HCT116 (cell line): ENCODE data around the gene SLC25A19. TPM values are rescaled to one million over a fixed set of nuclear protein-coding genes. Genes with fewer than 3 reads are reported as not detected.

ENCODE experiments used
- ATAC-seq: fragments of 200-7000 bp; cut with Tn5 transposase; 2 replicates; pipeline ENCODE4 v1.9.1; 2020; ENCODE audit warnings: mild to moderate bottlenecking, moderate library complexity
- BruUV-seq: library from RNA; stranded (reverse); fragments of 400-500 nt; replicated peaks from 2 replicates; lab custom pipeline; 2021; lab: Mats Ljungman, UMichigan
- CTCF ChIA-PET: fragments of 300-600 bp; sonication (Branson Sonifier 250); formaldehyde crosslinking; loops from one replicate; lab custom pipeline; 2021; ENCODE audit warnings: antibody characterized with exemption; lab: Charles Lee
- POLR2A ChIA-PET: fragments of 300-600, 350-600 bp; sonication (Branson Sonifier 250); formaldehyde crosslinking; loops from one replicate; lab custom pipeline; 2021; ENCODE audit warnings: antibody characterized with exemption; lab: Charles Lee
- RAD21 ChIA-PET, 2 experiments: fragments of 300-600 bp; sonication (Branson Sonifier 250); formaldehyde crosslinking; loops; one replicate each; lab custom pipeline; 2023; ENCODE audit warnings: low total read pairs in 2 of 2; ENCODE audit not compliant: uncharacterized antibody in 2 of 2, unreplicated experiment in 2 of 2, low non-redundant PET in 1 of 2; lab: Charles Lee
- DNase-seq: peaks from one replicate; pipeline ENCODE4 v3.0.0-alpha.2; 2010; ENCODE audit warnings: low read depth, low spot score
- H2AFZ ChIP-seq: fragments of 200-600 bp; shearing (Covaris generic), sonication (generic); 2 replicates; pipeline ENCODE4 v1.6.1; 2017; ENCODE audit warnings: low read depth, mixed run types, mixed read lengths, antibody characterized with exemption, low read length; ENCODE audit not compliant: poor library complexity, severe bottlenecking
- H3K27ac ChIP-seq: 2 replicates; pipeline ENCODE4 v1.5.1; 2012; ENCODE audit warnings: low read depth, low read length
- H3K27me3 ChIP-seq: fragments of 200-600 bp; sonication (generic); 2 replicates; pipeline ENCODE4 v1.6.1; 2016; ENCODE audit warnings: mixed run types, low read length, mixed read lengths; ENCODE audit not compliant: insufficient read depth
- H3K36me3 ChIP-seq, 2 experiments: fragments of 200-500 bp in 1 of 2; fragments of 200-600 bp in 1 of 2; sonication (Bioruptor generic) in 1 of 2; sonication (generic) in 1 of 2; 2 replicates each; pipeline versions ENCODE4 v1.5.1 to v1.6.1; 2014 to 2016; ENCODE audit warnings: low read length in 2 of 2, inconsistent platforms in 1 of 2, mixed read lengths in 1 of 2, mixed run types in 1 of 2; ENCODE audit not compliant: insufficient read depth in 2 of 2, control insufficient read depth in 1 of 2
- H3K4me1 ChIP-seq, 2 experiments: fragments of 200-600 bp in 1 of 2; sonication (generic) in 1 of 2; 2 replicates each; pipeline versions ENCODE4 v1.5.1 to v1.6.1; 2012 to 2017; ENCODE audit warnings: low read length in 2 of 2, inconsistent platforms in 1 of 2, mild to moderate bottlenecking in 1 of 2, mixed read lengths in 1 of 2, mixed run types in 1 of 2, moderate library complexity in 1 of 2; ENCODE audit not compliant: insufficient read depth in 2 of 2, control insufficient read depth in 1 of 2
- H3K4me2 ChIP-seq: fragments of 200-600 bp; sonication (generic); 2 replicates; pipeline ENCODE4 v1.6.1; 2017; ENCODE audit warnings: mixed run types, low read length, mixed read lengths
- H3K4me3 ChIP-seq, 2 experiments: fragments of 200-600 bp in 1 of 2; sonication (generic) in 1 of 2; replicated peaks in 1 of 2; 2 replicates each; pipeline ENCODE4 v1.5.1; 2011 to 2016; ENCODE audit warnings: low read length in 2 of 2, control low read depth in 1 of 2, low read depth in 1 of 2, mild to moderate bottlenecking in 1 of 2, mixed read lengths in 1 of 2, mixed run types in 1 of 2
- H3K79me2 ChIP-seq: fragments of 200-600 bp; sonication (generic); 2 replicates; pipeline ENCODE4 v1.6.1; 2017; ENCODE audit warnings: mild to moderate bottlenecking, mixed run types, low read length, moderate library complexity, mixed read lengths; ENCODE audit not compliant: insufficient read depth
- H3K9ac ChIP-seq: fragments of 200-600 bp; sonication (generic); 2 replicates; pipeline ENCODE4 v1.6.1; 2016; ENCODE audit warnings: low read length, mixed read lengths
- H3K9me2 ChIP-seq: fragments of 200-600 bp; sonication (generic), shearing (Covaris generic); 2 replicates; pipeline ENCODE4 v1.6.1; 2017; ENCODE audit warnings: mixed run types, mild to moderate bottlenecking, moderate library complexity; ENCODE audit not compliant: insufficient read depth
- H3K9me3 ChIP-seq, 2 experiments: fragments of 200-500 bp in 1 of 2; fragments of 200-600 bp in 1 of 2; sonication (Bioruptor generic) in 1 of 2; sonication (generic) in 1 of 2; 2 replicates each; pipeline ENCODE4 v1.6.1; 2014 to 2017; ENCODE audit warnings: low read length in 2 of 2, mixed read lengths in 2 of 2, inconsistent platforms in 1 of 2, low read depth in 1 of 2, mild to moderate bottlenecking in 1 of 2, mixed run types in 1 of 2, moderate library complexity in 1 of 2; ENCODE audit not compliant: control insufficient read depth in 1 of 2, insufficient read depth in 1 of 2
- H4K20me1 ChIP-seq: fragments of 200-600 bp; sonication (generic), shearing (Covaris generic); 2 replicates; pipeline ENCODE4 v1.6.1; 2017; ENCODE audit warnings: mixed run types, mild to moderate bottlenecking, moderate library complexity; ENCODE audit not compliant: insufficient read depth
- CBX3 ChIP-seq: IDR thresholded peaks from 2 replicates; pipeline ENCODE4 v1.6.1; 2012; ENCODE audit warnings: low read depth
- EGR1 ChIP-seq: IDR thresholded peaks from 2 replicates; pipeline ENCODE4 v1.6.1; 2012; ENCODE audit warnings: low read depth
- RAD21 ChIP-seq: IDR thresholded peaks from 2 replicates; pipeline ENCODE4 v1.6.1; 2012; ENCODE audit warnings: low read depth, mild to moderate bottlenecking
- SIN3A ChIP-seq: IDR thresholded peaks from 2 replicates; pipeline ENCODE4 v1.6.1; 2012; ENCODE audit warnings: low read depth
- SP1 ChIP-seq: IDR thresholded peaks from 2 replicates; pipeline ENCODE4 v1.6.1; 2012; ENCODE audit warnings: low read depth
- TCF7L2 ChIP-seq: IDR thresholded peaks from 2 replicates; pipeline ENCODE4 v1.7.0; 2011; ENCODE audit warnings: borderline replicate concordance, inconsistent platforms; ENCODE audit not compliant: insufficient read depth, insufficient read length; ENCODE audit errors: extremely low read depth
- intact Hi-C: fragments of 100-400 bp; cut with micrococcal nuclease; formaldehyde crosslinking; loops from 2 replicates; pipeline ENCODE4 v1.10.0; 2022
- total RNA-seq: library from RNA; stranded (reverse); gene quantifications from one replicate; pipeline ENCODE4 v1.2.1, GENCODE V29; 2021; ENCODE audit not compliant: unreplicated experiment
- TF ChIP-seq, protein P1 (sequence below): IDR thresholded peaks from 2 replicates; pipeline ENCODE4 v1.6.1; 2012
- TF ChIP-seq, protein P2 (sequence below): IDR thresholded peaks from 2 replicates; pipeline ENCODE4 v1.6.1; 2012
- TF ChIP-seq, protein P3 (sequence below), 3 experiments: fragments of 200-600 bp in 1 of 3; sonication (generic) in 1 of 3; IDR thresholded peaks in 2 of 3; conservative IDR thresholded peaks in 1 of 3; 2 replicates each; pipeline ENCODE4 v1.5.1; 2012 to 2017; ENCODE audit warnings: low read depth in 2 of 3, low read length in 2 of 3, antibody characterized with exemption in 1 of 3, borderline replicate concordance in 1 of 3, control low read depth in 1 of 3, mild to moderate bottlenecking in 1 of 3, mixed read lengths in 1 of 3, mixed run types in 1 of 3, moderate library complexity in 1 of 3; ENCODE audit not compliant: insufficient read depth in 1 of 3

SLC25A19 gene
- total RNA-seq, 1 experiment from 2014 or later = 38.7 TPM

DNA sequence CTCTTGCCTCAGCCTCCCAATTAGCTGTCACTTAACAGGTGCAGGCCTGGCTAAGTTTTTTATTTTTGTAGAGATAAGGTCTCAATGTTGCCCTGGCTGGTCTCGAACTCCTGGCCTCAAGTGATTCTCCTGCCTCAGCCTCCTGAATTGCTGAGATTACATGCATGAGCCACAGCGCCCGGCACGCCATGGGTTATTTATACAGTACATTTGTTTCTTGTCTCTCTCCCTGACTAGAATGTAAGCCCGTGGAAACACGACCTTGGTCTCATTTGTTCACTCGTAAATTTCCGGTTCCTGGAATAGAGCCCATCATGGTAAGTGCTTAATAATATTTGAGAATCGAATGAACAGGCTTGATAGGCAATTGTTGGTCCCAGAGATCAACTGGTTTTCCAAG lies 2.0 kb downstream of the SLC25A19 start:
- Histone ChIP-seq H3K9me3 (no peaks in the 10 kb centered on the region), H4K20me1 (no peaks in the 10 kb centered on the region), H3K4me3 (no peak overlapping the region), H3K9ac (no peak overlapping the region), H2AFZ (no peak overlapping the region), H3K4me1 (peaks cover 10 to 15% of the 10 kb centered on the region in 2 experiments), H3K4me2 (no peak overlapping the region), H3K79me2 (peaks cover 35% of the 10 kb centered on the region), H3K36me3 (peaks cover 12 to 27% of the 10 kb centered on the region in 2 experiments), H3K9me2 (no peaks in the 10 kb centered on the region), H3K27me3 (no peaks in the 10 kb centered on the region), H3K27ac (no peak overlapping the region)
- intact Hi-C loops = no loop called here
- no TSS peak for BruUV-seq
- CTCF ChIA-PET = interaction anchor here (1.2 to 1.9 kb wide), 2 partner anchors 14 to 16 kb away, joined by 4 to 6 read pairs; partner anchors contain the start of gene MIF4GD
- TF ChIP-seq TCF7L2 (no peak), SP1 (no peak), CBX3 (no peak), EGR1 (no peak), SIN3A (no peak), RAD21 (no peak)
- TF ChIP-seq, protein P1, sequence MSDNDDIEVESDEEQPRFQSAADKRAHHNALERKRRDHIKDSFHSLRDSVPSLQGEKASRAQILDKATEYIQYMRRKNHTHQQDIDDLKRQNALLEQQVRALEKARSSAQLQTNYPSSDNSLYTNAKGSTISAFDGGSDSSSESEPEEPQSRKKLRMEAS = no peak
- TF ChIP-seq, protein P2, sequence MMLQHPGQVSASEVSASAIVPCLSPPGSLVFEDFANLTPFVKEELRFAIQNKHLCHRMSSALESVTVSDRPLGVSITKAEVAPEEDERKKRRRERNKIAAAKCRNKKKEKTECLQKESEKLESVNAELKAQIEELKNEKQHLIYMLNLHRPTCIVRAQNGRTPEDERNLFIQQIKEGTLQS = no peak
- TF ChIP-seq, protein P3, sequence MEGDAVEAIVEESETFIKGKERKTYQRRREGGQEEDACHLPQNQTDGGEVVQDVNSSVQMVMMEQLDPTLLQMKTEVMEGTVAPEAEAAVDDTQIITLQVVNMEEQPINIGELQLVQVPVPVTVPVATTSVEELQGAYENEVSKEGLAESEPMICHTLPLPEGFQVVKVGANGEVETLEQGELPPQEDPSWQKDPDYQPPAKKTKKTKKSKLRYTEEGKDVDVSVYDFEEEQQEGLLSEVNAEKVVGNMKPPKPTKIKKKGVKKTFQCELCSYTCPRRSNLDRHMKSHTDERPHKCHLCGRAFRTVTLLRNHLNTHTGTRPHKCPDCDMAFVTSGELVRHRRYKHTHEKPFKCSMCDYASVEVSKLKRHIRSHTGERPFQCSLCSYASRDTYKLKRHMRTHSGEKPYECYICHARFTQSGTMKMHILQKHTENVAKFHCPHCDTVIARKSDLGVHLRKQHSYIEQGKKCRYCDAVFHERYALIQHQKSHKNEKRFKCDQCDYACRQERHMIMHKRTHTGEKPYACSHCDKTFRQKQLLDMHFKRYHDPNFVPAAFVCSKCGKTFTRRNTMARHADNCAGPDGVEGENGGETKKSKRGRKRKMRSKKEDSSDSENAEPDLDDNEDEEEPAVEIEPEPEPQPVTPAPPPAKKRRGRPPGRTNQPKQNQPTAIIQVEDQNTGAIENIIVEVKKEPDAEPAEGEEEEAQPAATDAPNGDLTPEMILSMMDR (IDR thresholded peaks at IDR 0.05 in 2 of 3, conservative IDR thresholded peaks at IDR 0.05 in 1 of 3; ENCODE audit: borderline replicate concordance in 1 of 3, insufficient read depth in 1 of 3, low read depth in 2 of 3, low read length in 2 of 3) = no peak
- no peak for ATAC-seq
- RAD21 ChIA-PET = interaction anchor here in 1 of 2 experiments (0.6 kb wide), 1 partner anchor 418 kb away, joined by 3 read pairs; no protein-coding TSS in a partner anchor
- POLR2A ChIA-PET = no interaction called here
- DNase-seq = no peak
